ENCODE results near the gene SEMA3D.

The SEMA3D gene

DNA sequence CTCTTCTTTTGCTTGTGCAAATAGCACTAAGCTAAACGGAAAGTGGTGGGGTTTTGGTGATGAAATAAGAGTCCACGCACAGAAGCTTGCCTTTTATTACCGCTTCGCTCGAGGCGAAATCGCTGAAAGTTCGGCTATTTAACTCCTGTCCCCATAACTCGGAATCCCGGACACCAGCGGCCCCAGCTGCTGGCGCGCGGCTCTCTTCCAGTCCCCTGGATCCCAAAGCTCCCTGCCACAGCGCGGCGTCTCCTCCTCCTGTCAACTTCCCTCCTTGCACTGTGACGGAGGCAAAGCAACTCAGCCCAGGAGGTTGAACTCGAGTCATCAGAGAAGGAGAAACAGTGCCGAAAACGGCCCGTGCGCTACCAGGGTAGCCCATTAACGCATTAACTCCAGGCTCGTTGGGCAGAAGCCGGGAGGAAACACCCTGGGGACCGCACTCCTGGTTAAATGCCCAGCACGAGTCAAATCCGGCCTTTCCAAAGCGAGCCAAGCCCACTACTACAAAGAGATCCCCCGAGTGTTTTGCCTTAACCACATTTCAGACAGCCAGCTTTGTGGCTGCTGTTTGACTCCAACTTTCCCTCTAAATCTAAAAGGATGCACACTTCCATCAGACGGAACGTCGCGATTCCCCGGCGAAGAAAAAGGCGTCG, 1.3 kb downstream of the SEMA3D start:
- H3K4me3 ChIP-seq (ENCODE audit: low read depth, low read length), result peak overlapping the region; percentile 77
- no peak for DNase-seq (ENCODE audit: low read depth)

- DNase-seq (ENCODE audit: low read depth), result no peak
- peak overlapping the region; percentile 77 for H3K4me3 ChIP-seq (ENCODE audit: low read depth, low read length)
Observed at GRCh38 chr7:85184599-85185423, 2.0 kb downstream of the SEMA3D start.

- H3K4me3 ChIP-seq (ENCODE audit: low read depth, low read length), result no peak overlapping the region
- DNase-seq (ENCODE audit: low read depth), result no peak
Observed at GRCh38 chr7:85183296-85183695, 3.6 kb downstream of the SEMA3D start.

- no peak overlapping the region for H3K4me3 ChIP-seq (ENCODE audit: low read depth, low read length)
- no peak for DNase-seq (ENCODE audit: low read depth)
Observed at GRCh38 chr7:85178531-85179298, 8.1 kb downstream of the SEMA3D start.

GRCh38 chr7:85177316-85177715, 9.5 kb downstream of the SEMA3D start:
- no peak overlapping the region for H3K4me3 ChIP-seq (ENCODE audit: low read depth, low read length)
- DNase-seq (ENCODE audit: low read depth), result no peak

DNA sequence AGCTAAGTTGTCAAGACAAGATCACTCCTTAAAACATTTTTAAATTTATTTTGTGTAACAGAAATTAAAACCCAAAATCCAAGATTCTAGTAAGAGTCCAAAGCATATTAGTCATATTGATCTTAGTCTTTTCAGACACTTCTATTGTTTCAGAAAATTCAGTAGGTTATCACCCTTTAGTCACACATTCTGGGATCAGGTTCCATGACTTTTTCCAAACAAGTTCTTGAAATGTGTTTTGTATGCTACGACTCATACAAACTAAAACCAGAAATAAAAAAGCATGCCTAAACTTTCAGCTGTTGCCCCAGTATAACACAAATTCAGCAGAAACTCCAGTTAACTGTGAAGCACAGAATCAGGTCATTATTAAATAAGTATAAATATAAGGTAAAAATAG, 10.7 kb downstream of the SEMA3D start:
- no peak overlapping the region for H3K4me3 ChIP-seq (ENCODE audit: low read depth, low read length)
- DNase-seq (ENCODE audit: low read depth), result no peak

DNA sequence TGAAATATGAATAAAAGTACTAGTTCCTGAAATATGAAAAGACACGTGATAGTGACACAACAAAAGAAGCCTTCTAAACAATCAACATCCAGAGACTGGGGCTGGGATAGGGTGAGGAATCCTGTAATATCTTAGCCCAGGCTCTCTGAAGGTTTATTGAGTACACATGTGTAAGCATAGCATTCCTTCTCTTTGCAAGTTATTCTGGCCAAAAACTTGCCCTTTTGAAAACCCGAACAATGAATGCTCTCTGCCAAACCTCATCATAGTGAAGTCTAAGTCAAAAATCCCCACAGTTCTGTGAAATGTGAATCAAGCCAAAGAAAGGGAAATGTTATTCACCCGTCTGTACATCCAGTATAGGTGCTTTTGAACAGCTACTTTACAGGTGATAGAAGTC, 11.6 kb downstream of the SEMA3D start:
- no peak overlapping the region for H3K4me3 ChIP-seq (ENCODE audit: low read depth, low read length)
- DNase-seq (ENCODE audit: low read depth), result no peak

DNA sequence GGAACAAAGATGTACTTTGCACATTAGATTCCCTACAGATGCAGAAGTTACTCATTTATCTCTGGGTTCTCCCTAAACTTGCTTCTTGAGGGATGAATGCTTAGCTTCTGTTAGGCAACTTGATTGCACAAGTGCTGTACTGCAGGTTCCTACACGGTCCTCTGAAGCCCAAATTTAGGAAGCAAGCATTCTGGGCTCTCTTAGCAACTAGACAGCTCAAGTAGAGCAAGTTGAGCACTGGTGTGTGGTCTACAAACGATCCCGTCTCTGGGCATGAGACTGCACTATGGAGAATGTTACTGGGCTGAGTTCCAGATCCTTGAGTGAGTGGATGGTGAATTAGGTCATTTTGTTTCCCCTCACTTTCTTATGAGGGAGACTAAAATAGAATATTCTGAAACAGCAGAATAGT, 14.3 kb downstream of the SEMA3D start:
- DNase-seq (ENCODE audit: low read depth), result peak; percentile 78
- H3K4me3 ChIP-seq (ENCODE audit: low read depth, low read length), result no peak overlapping the region

- DNase-seq (ENCODE audit: low read depth), result no peak
- no peak overlapping the region for H3K4me3 ChIP-seq (ENCODE audit: low read depth, low read length)
Observed at GRCh38 chr7:85167636-85168035, 19.2 kb downstream of the SEMA3D start.

DNA sequence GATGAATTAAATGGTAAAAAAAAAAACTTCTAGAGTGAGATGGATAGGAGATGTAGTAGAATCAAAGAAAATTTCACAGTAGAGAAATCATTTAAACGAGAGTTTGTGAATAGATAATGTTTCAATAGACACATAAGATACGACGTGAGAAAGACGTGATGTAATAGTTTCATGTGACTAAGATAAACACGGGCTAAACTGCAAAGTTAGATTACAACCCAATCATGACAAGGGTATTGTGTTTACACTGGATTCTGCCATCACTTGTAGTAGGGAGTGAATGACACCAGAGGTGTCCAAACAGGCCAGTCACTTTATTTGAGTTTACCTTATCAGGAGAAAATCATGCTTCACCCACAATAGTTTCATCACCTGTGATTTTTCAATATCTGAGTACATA, 21.6 kb downstream of the SEMA3D start:
- H3K4me3 ChIP-seq (ENCODE audit: low read depth, low read length), result no peak overlapping the region
- DNase-seq (ENCODE audit: low read depth), result no peak

GRCh38 chr7:85164376-85164775, 22.5 kb downstream of the SEMA3D start:
- H3K4me3 ChIP-seq (ENCODE audit: low read depth, low read length), result no peak overlapping the region
- DNase-seq (ENCODE audit: low read depth), result no peak

DNA sequence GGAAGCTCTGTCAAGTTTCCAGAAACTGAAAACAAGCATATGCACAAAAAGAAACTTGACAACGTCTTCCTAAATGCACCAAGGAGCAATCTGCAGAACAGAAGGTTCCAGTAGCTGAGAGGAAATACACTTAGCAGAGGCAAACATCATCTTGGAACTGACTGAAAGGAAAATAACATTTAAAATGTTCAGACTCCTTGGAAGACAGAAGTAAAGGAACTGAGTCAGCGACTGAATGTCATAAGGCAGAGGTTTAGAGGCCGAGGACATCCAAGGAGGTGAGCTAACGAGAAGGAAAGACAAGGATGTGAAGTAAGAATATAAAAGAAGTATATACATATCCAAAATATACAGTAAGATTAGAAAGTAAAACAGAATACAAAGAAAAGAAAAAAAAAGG, 24.1 kb downstream of the SEMA3D start:
- peak; percentile 9 for DNase-seq (ENCODE audit: low read depth)
- no peak overlapping the region for H3K4me3 ChIP-seq (ENCODE audit: low read depth, low read length)

DNA sequence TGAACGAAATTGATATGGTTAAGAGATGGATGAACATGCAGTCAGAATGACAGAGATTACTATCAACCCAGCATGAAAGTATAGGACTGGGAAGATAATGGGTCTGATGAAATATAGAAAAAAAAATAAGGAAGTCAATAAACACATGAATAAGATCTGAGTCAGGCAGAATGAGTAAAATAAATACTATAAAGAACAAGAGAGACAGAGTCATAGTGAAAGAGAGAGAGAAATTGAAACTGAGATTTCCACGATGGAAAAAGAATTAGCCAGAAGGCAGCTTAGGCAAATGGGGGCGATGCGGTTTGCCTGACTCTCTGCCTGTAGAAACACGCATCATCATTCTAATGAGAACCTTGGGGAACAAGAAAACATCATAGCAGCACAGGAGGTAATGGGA, 26.6 kb downstream of the SEMA3D start:
- no peak for DNase-seq (ENCODE audit: low read depth)
- H3K4me3 ChIP-seq (ENCODE audit: low read depth, low read length), result peak overlapping the region; percentile 24

DNA sequence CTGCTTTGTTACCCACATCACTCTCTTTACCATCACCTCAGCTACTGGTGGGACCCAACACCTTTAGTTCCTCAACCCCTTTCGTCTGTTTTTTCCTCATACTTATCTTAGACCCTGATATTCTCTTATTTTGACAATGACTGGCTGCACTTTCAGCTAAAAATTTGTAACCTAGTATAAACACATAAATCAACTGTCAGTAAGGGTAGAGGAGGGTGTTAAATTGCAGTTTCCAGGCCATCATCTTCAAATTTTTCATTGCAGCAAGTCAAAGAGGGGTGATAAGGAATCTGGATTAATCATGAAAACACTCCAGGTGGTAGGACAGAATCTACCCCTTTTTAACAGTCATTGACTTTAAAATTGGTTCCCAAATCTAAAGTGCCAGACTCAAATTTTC, 27.9 kb downstream of the SEMA3D start:
- DNase-seq (ENCODE audit: low read depth), result no peak
- no peak overlapping the region for H3K4me3 ChIP-seq (ENCODE audit: low read depth, low read length)

DNA sequence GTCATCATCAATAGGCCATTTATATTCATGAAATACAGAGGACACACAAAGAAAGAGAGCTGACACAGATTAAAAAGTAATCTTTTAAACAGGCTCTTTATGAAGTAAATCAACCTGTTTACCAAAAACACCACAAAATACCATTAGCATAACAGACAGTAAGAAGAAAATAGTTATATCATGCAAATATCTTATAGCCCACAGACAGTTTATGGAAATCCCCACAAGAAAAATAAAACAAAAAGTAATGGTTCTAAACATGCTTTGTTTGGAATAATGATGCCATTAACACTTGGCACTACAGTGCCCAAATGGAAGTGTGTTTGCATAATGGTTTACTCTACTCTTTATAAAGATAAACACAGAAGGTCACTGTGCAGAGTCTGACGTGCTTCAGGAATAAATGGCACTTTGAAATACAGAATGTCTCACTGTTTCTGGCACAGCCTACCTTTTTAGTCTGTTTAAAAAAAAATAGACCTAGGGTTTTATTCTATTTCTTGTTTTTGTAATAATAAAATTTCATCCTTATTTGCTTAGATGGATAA, 30.1 kb downstream of the SEMA3D start:
- H3K4me3 ChIP-seq (ENCODE audit: low read depth, low read length), result no peak overlapping the region
- no peak for DNase-seq (ENCODE audit: low read depth)

GRCh38 chr7:85154282-85154937, 32.4 kb downstream of the SEMA3D start:
- no peak for DNase-seq (ENCODE audit: low read depth)
- no peak overlapping the region for H3K4me3 ChIP-seq (ENCODE audit: low read depth, low read length)

- DNase-seq (ENCODE audit: low read depth), result no peak
- H3K4me3 ChIP-seq (ENCODE audit: low read depth, low read length), result no peak overlapping the region
Observed at GRCh38 chr7:85153715-85154114, 33.1 kb downstream of the SEMA3D start.

GRCh38 chr7:85150624-85151023, 36.2 kb downstream of the SEMA3D start:
- H3K4me3 ChIP-seq (ENCODE audit: low read depth, low read length), result no peak overlapping the region
- no peak for DNase-seq (ENCODE audit: low read depth)

- DNase-seq (ENCODE audit: low read depth), result no peak
- no peak overlapping the region for H3K4me3 ChIP-seq (ENCODE audit: low read depth, low read length)
Observed at GRCh38 chr7:85144771-85145170, 42.1 kb downstream of the SEMA3D start.

GRCh38 chr7:85135977-85136376, 50.9 kb downstream of the SEMA3D start:
- DNase-seq (ENCODE audit: low read depth), result peak; percentile 50

More at GRCh38 chr7:85135977-85136376, 50.9 kb downstream of the SEMA3D start:
- H3K4me3 ChIP-seq (ENCODE audit: low read depth, low read length), result no peak overlapping the region

All from skeletal muscle cell (primary cell).